Right renal cortex interstitium (tissue), 3 donors: Measurements from ENCODE around the gene GGACT. TPM values are rescaled to one million over a fixed set of nuclear protein-coding genes. Genes with fewer than 3 reads are reported as not detected.

Experiments
- DNase-seq, 3 donors: peaks; one replicate each; pipeline ENCODE4 v3.0.0-alpha.2; 2013; ENCODE audit warnings: low read depth in 3 of 3, low spot score in 2 of 3
- polyA plus RNA-seq, 3 donors: library from polyadenylated mRNA; unstranded; fragments of 120-200 nt; gene quantifications; one replicate each; pipeline ENCODE4 v1.2.1, GENCODE V29; 2013; ENCODE audit not compliant: insufficient read length in 3 of 3

Gene GGACT
- polyA plus RNA-seq, 3 donors, result 4.6 to 7.4 (median 5.0) TPM

DNA sequence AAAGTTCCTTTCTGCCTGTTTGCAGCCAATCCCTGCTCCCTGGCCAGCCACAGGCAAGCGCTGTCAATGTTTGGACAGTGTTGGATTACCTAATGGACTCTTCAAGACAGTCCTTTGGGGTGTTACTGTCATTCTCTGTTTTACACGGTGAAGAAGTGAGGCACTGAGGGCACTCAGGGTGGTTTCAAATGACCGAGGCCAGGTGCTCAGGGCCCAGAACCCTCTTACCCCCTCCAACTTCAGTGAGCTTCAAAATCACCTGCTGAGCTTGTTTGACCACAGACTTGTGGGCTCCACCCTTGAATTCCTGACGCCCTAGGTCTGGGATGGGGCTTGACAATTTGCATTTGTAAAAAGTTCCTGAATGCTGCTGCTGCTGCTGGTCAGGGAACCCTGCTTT is 97.9 kb downstream of the GGACT start:
- DNase-seq, result no peak

DNA sequence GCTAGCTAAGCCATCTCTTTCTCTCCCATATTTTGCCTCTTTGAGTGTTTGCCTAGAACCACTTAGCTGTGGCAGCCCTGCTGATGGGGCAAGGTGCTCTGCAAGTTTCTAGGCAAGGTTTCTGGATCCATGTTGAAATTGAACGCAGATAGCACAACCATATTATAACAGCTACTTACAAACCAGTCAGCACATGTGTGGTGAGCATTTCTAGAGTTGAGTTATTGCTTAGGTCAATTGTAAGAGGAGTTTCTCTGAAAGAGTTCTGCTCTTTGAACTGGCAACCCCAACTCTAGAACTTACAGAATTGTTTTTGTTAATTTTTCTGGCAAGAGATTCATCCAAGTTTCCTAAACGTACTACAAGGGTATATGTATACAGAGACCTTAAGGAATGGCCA is 103.3 kb downstream of the GGACT start:
- DNase-seq, result no peak

DNA sequence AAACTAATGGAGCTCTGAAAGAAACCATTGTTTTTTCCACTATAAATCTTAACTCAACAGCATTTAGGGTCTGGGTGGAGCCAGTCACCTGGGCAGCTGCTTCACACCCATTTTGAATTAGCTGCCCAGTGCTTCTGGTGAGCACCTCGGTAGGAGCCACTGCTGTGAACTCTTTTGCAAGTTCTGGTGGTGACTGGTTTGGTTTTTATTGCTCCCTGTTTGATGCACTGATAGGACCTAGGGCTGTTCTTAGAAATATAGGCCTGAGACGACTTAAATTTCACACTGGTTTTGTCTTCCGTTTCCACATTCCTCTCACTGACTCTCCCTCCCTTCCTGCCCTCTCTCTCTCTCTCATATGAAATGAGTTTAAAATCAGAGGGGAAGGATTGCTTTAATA is 103.9 kb downstream of the GGACT start:
- no peak for DNase-seq

DNA sequence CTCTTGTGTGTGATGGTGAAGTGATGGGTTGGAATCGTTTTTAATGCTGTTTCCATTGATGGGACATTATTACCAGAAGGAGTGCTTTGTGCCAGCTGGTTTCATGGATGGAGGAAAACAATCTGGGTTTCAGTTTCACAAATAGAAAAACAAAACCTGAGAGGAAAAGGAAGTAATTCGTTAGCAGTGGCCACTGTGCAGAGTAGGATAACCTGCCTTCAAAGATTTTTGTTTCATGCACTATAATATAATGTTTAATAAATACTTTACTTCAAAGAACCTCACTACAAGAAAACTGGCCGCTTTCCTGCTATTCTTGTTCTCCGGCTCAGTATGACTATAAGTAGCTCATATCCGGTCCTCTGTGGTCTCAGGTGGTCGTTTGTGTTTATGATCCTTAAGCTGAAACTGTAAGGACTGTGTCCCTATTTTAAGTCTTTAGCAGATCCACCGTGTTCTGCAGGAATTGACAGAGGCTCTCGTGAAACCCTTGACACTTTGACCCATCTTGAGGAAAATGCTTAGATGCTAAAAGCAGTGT is 104.7 kb downstream of the GGACT start:
- no peak for DNase-seq

DNA sequence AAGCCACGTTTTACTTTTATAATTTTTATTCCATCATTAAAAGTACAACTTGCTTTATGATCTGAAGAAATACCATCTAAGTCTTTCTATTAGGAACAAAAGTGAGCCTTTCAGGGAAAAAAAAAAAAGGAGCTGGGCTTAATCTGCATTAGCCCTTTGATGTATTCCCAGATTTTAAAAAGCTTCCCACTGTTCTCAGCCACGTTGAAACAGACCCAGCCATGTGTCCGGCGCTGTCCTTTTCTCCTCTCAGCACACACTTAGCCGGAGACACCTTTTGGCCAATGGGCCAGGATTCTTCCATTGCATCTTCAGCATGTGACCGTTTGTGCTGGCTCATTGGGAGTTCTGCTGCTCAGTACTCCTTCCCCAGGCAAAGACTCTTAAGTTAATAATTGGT is 105.5 kb downstream of the GGACT start:
- no peak for DNase-seq

DNA sequence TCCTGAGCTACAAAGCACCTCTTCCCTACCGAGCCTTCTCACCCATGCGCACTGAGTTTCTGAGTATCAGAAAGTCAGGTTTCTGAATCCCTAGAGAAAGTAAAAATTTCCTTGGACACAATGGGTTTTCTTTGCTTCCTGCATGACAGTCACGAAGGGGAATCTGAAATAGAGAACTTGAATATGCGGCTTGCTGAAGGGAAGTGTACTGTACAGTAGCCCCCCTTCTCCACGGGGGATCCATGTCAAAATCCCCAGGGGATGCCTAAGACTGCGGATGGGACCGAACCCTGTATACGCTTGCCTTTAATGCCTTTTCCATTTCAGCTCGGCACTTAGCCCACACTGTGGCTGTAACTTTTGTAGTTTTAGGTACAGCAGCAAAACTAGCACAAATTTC is 107.9 kb downstream of the GGACT start:
- DNase-seq, result no peak

Other genes starting within 250 kb of the GGACT start
- 10 to 100 TPM; 36.2 to 38.1 (median 38.0) TPM for gene TMTC4, start 86.0 kb upstream of the GGACT start, polyA plus RNA-seq